HepG2 (cell line): ENCODE data around the gene ADCK2. TPM values are rescaled to one million over a fixed set of nuclear protein-coding genes. Genes with fewer than 3 reads are reported as not detected.
"Not testable (repeated sequence)": the region's sequence is repeated elsewhere in the genome, so short reads cannot be mapped to it uniquely, and the experiment has no call there.

Source experiments
- ATAC-seq: fragments of 200-7000 bp; cut with Tn5 transposase; 3 replicates; pipeline ENCODE4 v1.9.1; 2020; ENCODE audit warnings: mild to moderate bottlenecking, moderate library complexity
- BruUV-seq: library from RNA; stranded (reverse); fragments of 400-500 nt; replicated peaks from 2 replicates; lab custom pipeline; 2021; lab: Mats Ljungman, UMichigan
- CTCF ChIA-PET: fragments of 300-600 bp; formaldehyde crosslinking; extraction: SDS; loops from one replicate; lab custom pipeline; 2021; ENCODE audit warnings: low total read pairs, inconsistent platforms, low intra/inter-chr PET ratio; lab: Yijun Ruan, JAX
- POLR2A ChIA-PET: fragments of 350-600 bp; sonication (Branson Sonifier 250); formaldehyde crosslinking; loops from one replicate; lab custom pipeline; 2020; ENCODE audit warnings: antibody characterized with exemption, inconsistent platforms; lab: Yijun Ruan, JAX
- DNase-seq: peaks from one replicate; pipeline ENCODE4 v3.0.0-alpha.2; 2015; ENCODE audit warnings: low spot score
- FAIRE-seq: peaks from 3 replicates; lab custom pipeline; 2011; peaks lifted over from hg19 to GRCh38; lab: Jason Lieb, UNC
- H2AFZ ChIP-seq: one replicate; pipeline ENCODE4 v1.6.1; 2011; ENCODE audit warnings: low read length, inconsistent platforms
- H3K27ac ChIP-seq: fragments of 300-600 bp; 3 replicates; pipeline ENCODE4 v1.8.0; 2011; ENCODE audit warnings: mixed run types, mild to moderate bottlenecking, mixed read lengths, low read length, inconsistent platforms; ENCODE audit not compliant: insufficient read depth; ENCODE audit errors: extremely low read length
- H3K27me3 ChIP-seq, 2 experiments: fragments of 200-600 bp in 1 of 2; 2 replicates in 1 of 2; 3 replicates in 1 of 2; pipeline versions ENCODE4 v1.6.0 to v1.8.0; 2011; ENCODE audit warnings: low read length in 2 of 2, mild to moderate bottlenecking in 2 of 2, moderate library complexity in 2 of 2, inconsistent platforms in 1 of 2; ENCODE audit not compliant: insufficient read depth in 2 of 2, control insufficient read depth in 1 of 2
- H3K36me3 ChIP-seq, 2 experiments: fragments of 200-600 bp in 1 of 2; replicated peaks in 1 of 2; 2 replicates in 1 of 2; 3 replicates in 1 of 2; pipeline versions ENCODE4 v1.5.1 to v1.8.0; 2011; ENCODE audit warnings: low read length in 2 of 2, inconsistent platforms in 1 of 2; ENCODE audit not compliant: insufficient read depth in 2 of 2, control insufficient read depth in 1 of 2
- H3K4me1 ChIP-seq: 2 replicates; pipeline ENCODE4 v1.5.1; 2012; ENCODE audit warnings: low read length, inconsistent platforms; ENCODE audit not compliant: insufficient read depth
- H3K4me2 ChIP-seq: 2 replicates; pipeline ENCODE4 v1.6.0; 2011; ENCODE audit warnings: low read depth, low read length, inconsistent platforms
- H3K4me3 ChIP-seq, 3 experiments: fragments of 200-600 bp in 1 of 3; sonication (generic), shearing (Covaris generic) in 1 of 3; replicated peaks in 1 of 3; 2 replicates each; pipeline ENCODE4 v1.5.1; 2011 to 2016; ENCODE audit warnings: low read length in 3 of 3, inconsistent platforms in 2 of 3, low read depth in 2 of 3, mild to moderate bottlenecking in 2 of 3, control low read depth in 1 of 3, mixed read lengths in 1 of 3; ENCODE audit not compliant: insufficient read depth in 1 of 3
- H3K79me2 ChIP-seq: one replicate; pipeline ENCODE4 v1.6.1; 2011; ENCODE audit warnings: low read length, inconsistent platforms; ENCODE audit not compliant: insufficient read depth
- H3K9ac ChIP-seq: 2 replicates; pipeline ENCODE4 v1.6.0; 2011; ENCODE audit warnings: mild to moderate bottlenecking, low read depth, low read length, inconsistent platforms; ENCODE audit not compliant: insufficient read depth
- H3K9me3 ChIP-seq: 2 replicates; pipeline ENCODE4 v1.5.1; 2012; ENCODE audit warnings: mild to moderate bottlenecking, low read length
- H4K20me1 ChIP-seq: 2 replicates; pipeline ENCODE4 v1.6.0; 2011; ENCODE audit warnings: inconsistent platforms, mild to moderate bottlenecking, low read length, moderate library complexity; ENCODE audit not compliant: insufficient read depth
- NFE2 ChIP-seq: sonication (generic); formaldehyde crosslinking; IDR thresholded peaks from 2 replicates; pipeline ENCODE4 v1.4.0; 2020; ENCODE audit warnings: missing genetic modification reagents
- RXRB ChIP-seq: IDR thresholded peaks from 2 replicates; pipeline ENCODE4 v1.6.1; 2016; ENCODE audit warnings: borderline replicate concordance, missing genetic modification reagents, missing compliant biosample characterization
- TARDBP ChIP-seq: sonication (generic); formaldehyde crosslinking; IDR thresholded peaks from 2 replicates; pipeline ENCODE4 v1.8.0; 2022; ENCODE audit warnings: mild to moderate bottlenecking, missing genetic modification reagents
- YEATS2 ChIP-seq: sonication (generic); formaldehyde crosslinking; IDR thresholded peaks from 2 replicates; pipeline ENCODE4 v1.4.0; 2020; ENCODE audit warnings: missing genetic modification reagents, borderline replicate concordance
- ZBTB42 ChIP-seq: sonication (generic); formaldehyde crosslinking; IDR thresholded peaks from 2 replicates; pipeline ENCODE4 v1.5.0; 2020; ENCODE audit warnings: mild to moderate bottlenecking, missing genetic modification reagents
- WGBS: methylation state at CpG from one replicate; pipeline ENCODE4 v1.1.6; 2017; ENCODE audit warnings: low lambda C conversion rate; 5-methylcytosine and 5-hydroxymethylcytosine counted together
- in situ Hi-C: cut with HindIII; loops from 2 replicates; pipeline ENCODE4 v1.10.0; 2017; ENCODE audit warnings: low pct_unique_long_range_greater_than_20kb; ENCODE audit not compliant: extremely low pct_ligation_motif_present
- intact Hi-C: fragments of 100-400 bp; cut with micrococcal nuclease; formaldehyde crosslinking; loops from one replicate; pipeline ENCODE4 v1.10.0; 2022; ENCODE audit not compliant: unreplicated experiment
- polyA plus RNA-seq, 8 experiments: library from polyadenylated mRNA; depleted of rRNA in 3 of 8; stranded (reverse) in 7 of 8; unstranded in 1 of 8; fragments of >200 nt; fragmentation: Illumina TruSeq in 4 of 8; extraction: Trizol in 4 of 8; gene quantifications; 2 replicates each; pipeline versions ENCODE4 v1.2.1 to v1.2.3, GENCODE V29; 2011 to 2016; ENCODE audit warnings: low read depth in 4 of 8, missing spikeins in 1 of 8, mixed read lengths in 1 of 8; ENCODE audit not compliant: insufficient read depth in 1 of 8
- total RNA-seq, 5 experiments: library from RNA; depleted of rRNA; stranded (reverse); fragments of >200 nt; fragmentation: Illumina TruSeq; extraction: Trizol; gene quantifications; 2 replicates each; pipeline ENCODE4 v1.2.3, GENCODE V29; 2016; ENCODE audit warnings: low read depth in 1 of 5
- TF ChIP-seq, protein P1 (sequence below): sonication (generic); formaldehyde crosslinking; IDR thresholded peaks from 2 replicates; pipeline ENCODE4 v1.5.0; 2020; ENCODE audit warnings: mild to moderate bottlenecking, missing genetic modification reagents
- TF ChIP-seq, protein P2 (sequence below): sonication (generic); formaldehyde crosslinking; IDR thresholded peaks from 2 replicates; pipeline ENCODE4 v1.8.1; 2023; ENCODE audit warnings: mild to moderate bottlenecking, missing genetic modification reagents
- TF ChIP-seq, protein P3 (sequence below): sonication (generic); formaldehyde crosslinking; IDR thresholded peaks from 2 replicates; pipeline ENCODE4 v1.4.0; 2020; ENCODE audit warnings: missing genetic modification reagents; ENCODE audit errors: not compliant biosample characterization

ADCK2 gene
- total and polyA plus RNA-seq, 2 of the 13 experiments (the other 11 are each of a cell fraction or from before 2014, with no cell fraction given), result 8.6 to 18.8 TPM

DNA sequence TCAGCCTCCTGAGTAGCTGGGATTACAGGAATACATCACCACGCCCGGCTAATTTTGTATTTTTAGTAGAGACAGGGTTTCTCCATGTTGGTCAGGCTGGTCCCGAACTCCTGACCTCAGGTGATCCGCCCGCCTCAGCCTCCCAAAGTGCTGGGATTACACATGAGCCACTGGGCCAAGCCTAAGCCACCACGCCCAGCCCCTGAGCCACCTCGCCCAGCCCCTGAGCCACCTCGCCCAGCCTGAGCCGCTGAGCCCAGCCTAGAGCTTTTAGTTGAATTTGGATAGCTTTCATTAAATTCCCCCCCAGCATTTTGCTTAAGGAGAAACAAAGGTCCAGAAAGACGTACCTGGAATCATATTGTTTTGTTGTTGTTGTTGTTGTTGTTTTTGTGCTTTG lies 2.9 kb upstream of the ADCK2 start:
- BruUV-seq, H3K27ac ChIP-seq, H3K9me3 ChIP-seq, H3K79me2 ChIP-seq, POLR2A ChIA-PET, ATAC-seq, H3K27me3 ChIP-seq, H3K36me3 ChIP-seq, in situ Hi-C loops, CTCF ChIA-PET, H4K20me1 ChIP-seq, H3K4me2 ChIP-seq, FAIRE-seq, DNase-seq, H3K9ac ChIP-seq, H3K4me3 ChIP-seq, H2AFZ ChIP-seq, intact Hi-C loops: not testable (repeated sequence)
- H3K4me1 ChIP-seq, result peaks cover 16% of the 10 kb centered on the region
- WGBS, result 34% methylated on average over 7 of the region's 10 CpGs

DNA sequence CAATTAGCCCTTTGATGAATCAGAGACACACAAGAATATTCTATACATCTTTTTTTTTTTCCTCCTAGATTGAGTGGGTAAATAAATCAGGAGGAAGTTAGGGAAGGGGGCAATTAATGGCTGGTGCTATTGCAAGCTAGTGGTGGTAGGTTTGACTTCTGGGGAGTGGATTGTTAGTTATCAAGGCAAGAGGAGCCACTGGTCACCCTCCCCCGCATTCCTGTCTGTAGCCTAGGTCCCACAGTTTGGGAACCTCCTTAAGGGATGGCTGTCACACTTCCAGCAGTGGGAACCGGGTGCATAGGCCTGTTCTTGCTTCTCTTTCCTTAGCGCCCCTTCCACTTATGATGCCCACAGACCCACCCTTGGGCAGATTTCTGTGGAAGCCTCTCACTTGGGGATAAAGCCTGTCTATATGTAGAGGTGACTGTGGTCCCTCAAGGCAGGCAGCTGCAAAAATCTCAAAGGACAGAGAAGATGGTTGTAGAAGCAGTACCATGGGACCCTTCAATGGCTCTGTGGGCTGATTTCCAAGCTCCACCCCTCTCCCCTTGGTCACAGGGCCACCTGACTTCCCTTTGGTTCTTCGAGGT lies 2.3 kb upstream of the ADCK2 start:
- no peaks in the 10 kb centered on the region for H3K79me2 ChIP-seq
- in situ Hi-C loops, result no loop called here
- intact Hi-C loops, result no loop called here
- H3K36me3 ChIP-seq, result no peaks in the 10 kb centered on the region
- ChIA-PET CTCF (no interaction called here), POLR2A (no interaction called here)
- H3K4me1 ChIP-seq, result peaks cover 16% of the 10 kb centered on the region
- peaks cover 0 to 10% of the 10 kb centered on the region in 2 experiments; a peak in 1 of 5 replicates for H3K27me3 ChIP-seq
- H4K20me1 ChIP-seq, result no peaks in the 10 kb centered on the region
- no peak overlapping the region for H2AFZ ChIP-seq
- FAIRE-seq (no peak), DNase-seq (no peak), ATAC-seq (no peak)
- H3K27ac ChIP-seq, result no peak overlapping the region
- no peak overlapping the region for H3K9ac ChIP-seq
- TF ChIP-seq, protein P1, sequence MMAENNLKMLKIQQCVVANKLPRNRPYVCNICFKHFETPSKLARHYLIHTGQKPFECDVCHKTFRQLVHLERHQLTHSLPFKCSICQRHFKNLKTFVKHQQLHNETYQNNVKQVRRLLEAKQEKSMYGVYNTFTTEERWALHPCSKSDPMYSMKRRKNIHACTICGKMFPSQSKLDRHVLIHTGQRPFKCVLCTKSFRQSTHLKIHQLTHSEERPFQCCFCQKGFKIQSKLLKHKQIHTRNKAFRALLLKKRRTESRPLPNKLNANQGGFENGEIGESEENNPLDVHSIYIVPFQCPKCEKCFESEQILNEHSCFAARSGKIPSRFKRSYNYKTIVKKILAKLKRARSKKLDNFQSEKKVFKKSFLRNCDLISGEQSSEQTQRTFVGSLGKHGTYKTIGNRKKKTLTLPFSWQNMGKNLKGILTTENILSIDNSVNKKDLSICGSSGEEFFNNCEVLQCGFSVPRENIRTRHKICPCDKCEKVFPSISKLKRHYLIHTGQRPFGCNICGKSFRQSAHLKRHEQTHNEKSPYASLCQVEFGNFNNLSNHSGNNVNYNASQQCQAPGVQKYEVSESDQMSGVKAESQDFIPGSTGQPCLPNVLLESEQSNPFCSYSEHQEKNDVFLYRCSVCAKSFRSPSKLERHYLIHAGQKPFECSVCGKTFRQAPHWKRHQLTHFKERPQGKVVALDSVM, result no peak
- no peak for TF ChIP-seq TARDBP (CRISPR knock-in tag)
- no peak for TF ChIP-seq YEATS2 (CRISPR knock-in tag)
- TF ChIP-seq NFE2, result no peak
- TF ChIP-seq, protein P2, sequence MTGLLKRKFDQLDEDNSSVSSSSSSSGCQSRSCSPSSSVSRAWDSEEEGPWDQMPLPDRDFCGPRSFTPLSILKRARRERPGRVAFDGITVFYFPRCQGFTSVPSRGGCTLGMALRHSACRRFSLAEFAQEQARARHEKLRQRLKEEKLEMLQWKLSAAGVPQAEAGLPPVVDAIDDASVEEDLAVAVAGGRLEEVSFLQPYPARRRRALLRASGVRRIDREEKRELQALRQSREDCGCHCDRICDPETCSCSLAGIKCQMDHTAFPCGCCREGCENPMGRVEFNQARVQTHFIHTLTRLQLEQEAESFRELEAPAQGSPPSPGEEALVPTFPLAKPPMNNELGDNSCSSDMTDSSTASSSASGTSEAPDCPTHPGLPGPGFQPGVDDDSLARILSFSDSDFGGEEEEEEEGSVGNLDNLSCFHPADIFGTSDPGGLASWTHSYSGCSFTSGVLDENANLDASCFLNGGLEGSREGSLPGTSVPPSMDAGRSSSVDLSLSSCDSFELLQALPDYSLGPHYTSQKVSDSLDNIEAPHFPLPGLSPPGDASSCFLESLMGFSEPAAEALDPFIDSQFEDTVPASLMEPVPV, result no peak
- TF ChIP-seq RXRB (CRISPR knock-in tag), result no peak
- TF ChIP-seq, protein P3, sequence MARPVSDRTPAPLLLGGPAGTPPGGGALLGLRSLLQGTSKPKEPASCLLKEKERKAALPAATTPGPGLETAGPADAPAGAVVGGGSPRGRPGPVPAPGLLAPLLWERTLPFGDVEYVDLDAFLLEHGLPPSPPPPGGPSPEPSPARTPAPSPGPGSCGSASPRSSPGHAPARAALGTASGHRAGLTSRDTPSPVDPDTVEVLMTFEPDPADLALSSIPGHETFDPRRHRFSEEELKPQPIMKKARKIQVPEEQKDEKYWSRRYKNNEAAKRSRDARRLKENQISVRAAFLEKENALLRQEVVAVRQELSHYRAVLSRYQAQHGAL (CRISPR knock-in tag), result no peak
- TF ChIP-seq ZBTB42, result no peak
- no peak overlapping the region for H3K4me2 ChIP-seq
- no TSS peak for BruUV-seq
- no peaks in the 10 kb centered on the region for H3K9me3 ChIP-seq
- WGBS, result 32% methylated on average over 3 of the region's 4 CpGs
- no peak overlapping the region for H3K4me3 ChIP-seq
